ACHN (cell line): ENCODE results near the gene MTMR6.
"Not testable (repeated sequence)": the region's sequence is repeated elsewhere in the genome, so short reads cannot be mapped to it uniquely, and the experiment has no call there.

Experiments used
- DNase-seq: peaks from one replicate; pipeline ENCODE4 v3.0.0-alpha.2; 2015
- in situ Hi-C: cut with HindIII; loops from 2 replicates; pipeline ENCODE4 v1.10.0; 2017; ENCODE audit warnings: low sequenced_read_pairs, low pct_ligation_motif_present, low pct_unique_long_range_greater_than_20kb

The MTMR6 gene

GRCh38 chr13:25286969-25287961, at the start of gene MTMR6:
TSS of gene MTMR6 (minus strand) at chr13:25287488. CDS start at chr13:25287247, 241 bp downstream.
- DNase-seq = peak; percentile 78
- in situ Hi-C loops = no loop called here

GRCh38 chr13:25335856-25336255, 48.6 kb upstream of the MTMR6 start:
- in situ Hi-C loops = no loop called here
- DNase-seq = no peak

- DNase-seq = no peak
- in situ Hi-C loops = no loop called here
These were observed 43.3 kb upstream of the MTMR6 start for GRCh38 chr13:25330541-25330940.

GRCh38 chr13:25329706-25330105, 42.4 kb upstream of the MTMR6 start:
- DNase-seq = no peak
- in situ Hi-C loops = no loop called here

GRCh38 chr13:25324100-25324499, 36.8 kb upstream of the MTMR6 start:
- no peak for DNase-seq
- in situ Hi-C loops = no loop called here

GRCh38 chr13:25319771-25320170, 32.5 kb upstream of the MTMR6 start:
- DNase-seq = no peak
- in situ Hi-C loops = no loop called here

- DNase-seq = peak; percentile 28
- in situ Hi-C loops = not testable (repeated sequence)
These were observed 31.7 kb upstream of the MTMR6 start for GRCh38 chr13:25318946-25319345.

- no peak for DNase-seq
- in situ Hi-C loops = no loop called here
These were observed 23.6 kb upstream of the MTMR6 start for GRCh38 chr13:25310891-25311290.

- in situ Hi-C loops = no loop called here
- no peak for DNase-seq
These were observed 19.6 kb upstream of the MTMR6 start for GRCh38 chr13:25306671-25307464.

GRCh38 chr13:25302121-25302520, 14.8 kb upstream of the MTMR6 start:
- in situ Hi-C loops = no loop called here
- no peak for DNase-seq

GRCh38 chr13:25301347-25302113, 14.2 kb upstream of the MTMR6 start, which contains the start of gene NUP58:
TSS of gene NUP58 (plus strand) at chr13:25301625. CDS start at chr13:25301774, 149 bp downstream.
- DNase-seq = peak; percentile 90
- in situ Hi-C loops = no loop called here

GRCh38 chr13:25300861-25301346, 13.6 kb upstream of the MTMR6 start:
- DNase-seq = no peak
- in situ Hi-C loops = no loop called here

GRCh38 chr13:25295701-25296100, 8.4 kb upstream of the MTMR6 start:
- in situ Hi-C loops = no loop called here
- no peak for DNase-seq

GRCh38 chr13:25295228-25295627, 7.9 kb upstream of the MTMR6 start:
- DNase-seq = no peak
- in situ Hi-C loops = no loop called here

- peak; percentile 18 for DNase-seq
- in situ Hi-C loops = no loop called here
These were observed 5.0 kb upstream of the MTMR6 start for GRCh38 chr13:25292301-25292700.

- in situ Hi-C loops = no loop called here
- DNase-seq = no peak
These were observed 4.4 kb upstream of the MTMR6 start for GRCh38 chr13:25291691-25292090.

GRCh38 chr13:25288966-25289365, 1.7 kb upstream of the MTMR6 start:
- in situ Hi-C loops = no loop called here
- DNase-seq = no peak

GRCh38 chr13:25286308-25286968, 850 bp downstream of the MTMR6 start:
- peak; percentile 57 for DNase-seq

More at GRCh38 chr13:25286308-25286968, 850 bp downstream of the MTMR6 start:
- in situ Hi-C loops = no loop called here
